A204.1 (cell line): ENCODE results near the gene NDUFB5.

Experiments
- FAIRE-seq: peaks from 2 replicates; lab custom pipeline; 2012; peaks lifted over from hg19 to GRCh38; lab: Jason Lieb, UNC

NDUFB5 gene

GRCh38 chr3:179604321-179605078, at the start of gene NDUFB5, which contains the start of gene MRPL47:
Gene NDUFB5 (plus strand): TSS chr3:179604794. CDS start chr3:179604816, 22 bp downstream.
Gene MRPL47 (minus strand): TSS chr3:179604638. CDS start chr3:179604624, 14 bp downstream.
- FAIRE-seq = peak; percentile 95

- FAIRE-seq = peak; percentile 94
These were observed 45.7 kb upstream of the NDUFB5 start for GRCh38 chr3:179558742-179559364.

- no peak for FAIRE-seq
These were observed 43.8 kb upstream of the NDUFB5 start for GRCh38 chr3:179560791-179561190.

GRCh38 chr3:179562591-179563270, 41.9 kb upstream of the NDUFB5 start, which contains the start of gene ACTL6A:
Gene ACTL6A (plus strand): TSS chr3:179562926. CDS start chr3:179563093, 167 bp downstream.
- peak; percentile 99 for FAIRE-seq

- FAIRE-seq = no peak
These were observed 41.3 kb upstream of the NDUFB5 start for GRCh38 chr3:179563271-179563783.

- no peak for FAIRE-seq
These were observed 39.1 kb upstream of the NDUFB5 start for GRCh38 chr3:179565496-179565895.

- no peak for FAIRE-seq
These were observed 23.6 kb upstream of the NDUFB5 start for GRCh38 chr3:179580992-179581391.

GRCh38 chr3:179589143-179589542, 15.5 kb upstream of the NDUFB5 start:
- FAIRE-seq = no peak

- no peak for FAIRE-seq
These were observed 13.9 kb upstream of the NDUFB5 start for GRCh38 chr3:179590669-179591068.

GRCh38 chr3:179591313-179591712, 13.3 kb upstream of the NDUFB5 start:
- no peak for FAIRE-seq

- FAIRE-seq = no peak
These were observed 5.1 kb upstream of the NDUFB5 start for GRCh38 chr3:179599531-179599930.

- FAIRE-seq = no peak
These were observed 1.3 kb upstream of the NDUFB5 start for GRCh38 chr3:179603321-179603720.

- FAIRE-seq = peak; percentile 11
These were observed 763 bp upstream of the NDUFB5 start for GRCh38 chr3:179603831-179604230.

GRCh38 chr3:179606534-179607085, 2.0 kb downstream of the NDUFB5 start:
- no peak for FAIRE-seq

GRCh38 chr3:179608931-179609720, 4.5 kb downstream of the NDUFB5 start:
- no peak for FAIRE-seq

- FAIRE-seq = no peak
These were observed 5.5 kb downstream of the NDUFB5 start for GRCh38 chr3:179610066-179610465.

- no peak for FAIRE-seq
These were observed 9.2 kb downstream of the NDUFB5 start for GRCh38 chr3:179613807-179614206.

- no peak for FAIRE-seq
These were observed 11.0 kb downstream of the NDUFB5 start for GRCh38 chr3:179615458-179616173.

- no peak for FAIRE-seq
These were observed 17.4 kb downstream of the NDUFB5 start for GRCh38 chr3:179622023-179622422.

- no peak for FAIRE-seq
These were observed 19.9 kb downstream of the NDUFB5 start for GRCh38 chr3:179624451-179624850.
